Peyer's patch (tissue), 4 donors: ENCODE measurements around the gene ANKRD29. TPM values are rescaled to one million over a fixed set of nuclear protein-coding genes. Genes with fewer than 3 reads are reported as not detected.
A peak's percentile ranks its signal among the peaks of the same experiment; 100 is the strongest.
"Not testable (repeated sequence)": the region's sequence is repeated elsewhere in the genome, so short reads cannot be mapped to it uniquely, and the experiment has no call there.

Experiments
- DNase-seq, 3 donors: peaks; one replicate each; pipeline ENCODE4 v3.0.0-alpha.2; 2017 to 2019
- H3K27ac ChIP-seq, 4 donors: fragments of 200-600 bp; sonication (generic); one replicate each; pipeline ENCODE4 v1.5.1; 2016 to 2019
- H3K27me3 ChIP-seq, 2 donors: fragments of 200-600 bp; sonication (generic); one replicate each; pipeline ENCODE4 v1.5.1; 2019
- H3K36me3 ChIP-seq, 3 donors: fragments of 200-600 bp; sonication (generic); one replicate each; pipeline ENCODE4 v1.5.1; 2016 to 2019
- H3K4me1 ChIP-seq, 4 donors: fragments of 200-600 bp; sonication (generic); one replicate each; pipeline ENCODE4 v1.5.1; 2016 to 2019
- H3K4me3 ChIP-seq, 4 donors: fragments of 200-600 bp; sonication (generic); 1 replicate in 3 of 4; 2 replicates in 1 of 4; pipeline ENCODE4 v1.5.1; 2016 to 2019; ENCODE audit warnings: mild to moderate bottlenecking in 1 of 4
- H3K9me3 ChIP-seq, 4 donors: fragments of 200-600 bp; sonication (generic); one replicate each; pipeline ENCODE4 v1.5.1; 2016 to 2019; ENCODE audit warnings: mild to moderate bottlenecking in 1 of 4
- CTCF ChIP-seq, 6 experiments: fragments of 450-650 bp in 4 of 6; fragments of 200-600 bp in 2 of 6; sonication (generic) in 1 of 6; IDR thresholded peaks; one replicate each; pipeline ENCODE4 v1.5.1; 2017 to 2019; ENCODE audit warnings: antibody characterized with exemption in 6 of 6, mild to moderate bottlenecking in 3 of 6, moderate library complexity in 1 of 6
- POLR2A ChIP-seq, 2 donors: fragments of 450-650 bp; IDR thresholded peaks; one replicate each; pipeline ENCODE4 v1.5.1; 2017; ENCODE audit warnings: antibody characterized with exemption in 2 of 2, mild to moderate bottlenecking in 2 of 2, moderate library complexity in 2 of 2
- total RNA-seq, 4 donors: library from RNA; depleted of rRNA; stranded (reverse); fragments of >200 nt; gene quantifications; one replicate each; pipeline ENCODE4 v1.1.0, GENCODE V29; 2016

ANKRD29 gene
- total RNA-seq, 4 donors from 2014 or later: 4.0 to 18.2 (median 8.1) TPM

- DNase-seq: no peak
- TF ChIP-seq POLR2A (IDR thresholded peaks at IDR 0.05): no peak
- no peak for TF ChIP-seq CTCF (IDR thresholded peaks at IDR 0.05)
- Histone ChIP-seq H3K4me1 (peaks cover 0 to 26% (median 8%) of the 10 kb centered on the region in 4 donors), H3K36me3 (peaks cover 0 to 13% (median 0%) of the 10 kb centered on the region in 3 donors), H3K27ac (no peak overlapping the region), H3K9me3 (no peaks in the 10 kb centered on the region), H3K4me3 (no peak overlapping the region), H3K27me3 (no peaks in the 10 kb centered on the region)
These were observed 84.5 kb downstream of the ANKRD29 start for GRCh38 chr18:23578067-23578701.

GRCh38 chr18:23577521-23577920 lies 85.2 kb downstream of the ANKRD29 start:
- H3K27me3 ChIP-seq, H3K27ac ChIP-seq, DNase-seq, H3K4me3 ChIP-seq, H3K9me3 ChIP-seq: not testable (repeated sequence)
- peaks cover 0 to 20% (median 0%) of the 10 kb centered on the region in 3 donors for H3K36me3 ChIP-seq
- H3K4me1 ChIP-seq: peaks cover 0 to 24% (median 7%) of the 10 kb centered on the region in 4 donors

- Histone ChIP-seq H3K27ac (peak overlapping the region; percentile 32 to 76 (median 61)), H3K4me1 (peaks cover 0 to 18% (median 5%) of the 10 kb centered on the region in 4 donors), H3K27me3 (no peaks in the 10 kb centered on the region), H3K9me3 (no peaks in the 10 kb centered on the region), H3K36me3 (peaks cover 0 to 38% (median 0%) of the 10 kb centered on the region in 3 donors), H3K4me3 (no peak overlapping the region)
- no peak for DNase-seq
- TF ChIP-seq POLR2A (IDR thresholded peaks at IDR 0.05) (no peak), CTCF (IDR thresholded peaks at IDR 0.05) (no peak)
These were observed 87.4 kb downstream of the ANKRD29 start for GRCh38 chr18:23575309-23575651.

GRCh38 chr18:23574611-23575308 lies 88.0 kb downstream of the ANKRD29 start:
- TF ChIP-seq POLR2A (IDR thresholded peaks at IDR 0.05): no peak
- TF ChIP-seq CTCF (IDR thresholded peaks at IDR 0.05): no peak

GRCh38 chr18:23573626-23574431 lies 88.9 kb downstream of the ANKRD29 start:
- Histone ChIP-seq H3K36me3 (peaks cover 0 to 44% (median 0%) of the 10 kb centered on the region in 3 donors), H3K4me3 (no peak overlapping the region), H3K27me3 (no peaks in the 10 kb centered on the region), H3K4me1 (peaks cover 0 to 18% (median 5%) of the 10 kb centered on the region in 4 donors), H3K9me3 (no peaks in the 10 kb centered on the region), H3K27ac (peak overlapping the region; percentile 32 to 63 (median 60))
- TF ChIP-seq CTCF (IDR thresholded peaks at IDR 0.05): no peak
- no peak for TF ChIP-seq POLR2A (IDR thresholded peaks at IDR 0.05)
- peak in 2 of 3 donors; percentile 36 to 60 for DNase-seq

More at GRCh38 chr18:23574611-23575308, 88.0 kb downstream of the ANKRD29 start:
- Histone ChIP-seq H3K4me1 (peaks cover 0 to 18% (median 5%) of the 10 kb centered on the region in 4 donors), H3K27me3 (no peaks in the 10 kb centered on the region), H3K27ac (peak overlapping the region; percentile 32 to 76 (median 61)), H3K4me3 (no peak overlapping the region), H3K9me3 (no peaks in the 10 kb centered on the region), H3K36me3 (peaks cover 0 to 39% (median 0%) of the 10 kb centered on the region in 3 donors)
- no peak for DNase-seq
